ENCODE measurements around the gene OSER1.
"Not testable (repeated sequence)": the region's sequence is repeated elsewhere in the genome, so short reads cannot be mapped to it uniquely, and the experiment has no call there.

OSER1 gene

DNA sequence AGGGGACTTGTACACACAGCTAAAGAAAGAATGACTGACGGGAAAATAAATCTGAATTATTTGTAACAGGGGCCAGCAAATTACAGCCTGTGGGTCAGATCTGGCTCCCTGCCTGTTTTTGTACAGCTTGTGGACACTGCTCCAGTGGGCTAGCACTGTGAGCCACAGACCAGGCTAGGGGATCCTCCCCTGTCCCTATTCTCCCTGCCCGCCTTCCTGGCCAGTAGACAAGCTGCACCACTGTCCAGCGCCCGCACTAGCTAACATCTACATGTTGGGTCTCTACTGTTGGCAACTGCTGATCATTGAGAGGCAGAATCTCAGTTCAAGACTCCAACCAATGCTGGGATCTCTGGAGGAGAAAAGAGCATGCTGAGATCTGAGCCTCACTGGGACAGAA, 10.7 kb downstream of the OSER1 start:
- DNase-seq: no peak

DNA sequence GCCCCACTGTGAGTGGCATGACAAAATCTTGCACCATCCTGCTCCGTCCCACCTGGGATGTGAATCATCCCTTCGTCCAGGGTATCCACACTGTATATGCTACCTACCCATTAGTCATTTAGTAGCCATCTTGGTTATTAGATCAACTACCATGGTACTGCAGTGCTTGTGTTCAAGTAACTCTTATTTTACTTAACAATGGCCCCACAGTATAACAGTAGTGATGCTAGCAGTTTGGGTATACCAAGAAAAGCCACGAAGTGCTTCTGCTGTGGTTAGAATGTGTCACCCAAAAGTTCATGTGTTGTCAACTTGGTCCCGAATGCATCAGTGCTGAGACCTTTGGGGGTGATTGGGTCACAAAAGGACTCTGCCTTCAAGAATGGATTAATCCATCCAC, 11.7 kb downstream of the OSER1 start:
- DNase-seq: no peak

DNA sequence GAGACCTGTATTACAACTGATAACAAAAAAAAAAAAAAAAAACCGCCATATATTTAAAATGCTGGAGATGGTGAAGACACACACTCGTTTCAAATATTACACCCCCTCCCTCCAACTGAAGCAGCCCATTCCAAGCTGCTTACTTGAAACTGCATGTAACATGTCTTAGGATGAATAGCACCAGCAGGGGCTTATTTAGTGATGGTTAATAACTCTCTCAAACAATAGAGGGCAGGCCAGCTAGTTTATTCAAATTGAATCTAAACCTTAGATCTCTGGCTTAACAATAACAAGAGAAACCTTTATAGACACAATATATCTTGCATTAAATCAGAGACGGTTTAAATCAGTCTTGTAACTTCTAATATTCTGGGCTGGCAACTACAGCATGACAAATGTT, 14.3 kb downstream of the OSER1 start:
- DNase-seq: no peak

DNA sequence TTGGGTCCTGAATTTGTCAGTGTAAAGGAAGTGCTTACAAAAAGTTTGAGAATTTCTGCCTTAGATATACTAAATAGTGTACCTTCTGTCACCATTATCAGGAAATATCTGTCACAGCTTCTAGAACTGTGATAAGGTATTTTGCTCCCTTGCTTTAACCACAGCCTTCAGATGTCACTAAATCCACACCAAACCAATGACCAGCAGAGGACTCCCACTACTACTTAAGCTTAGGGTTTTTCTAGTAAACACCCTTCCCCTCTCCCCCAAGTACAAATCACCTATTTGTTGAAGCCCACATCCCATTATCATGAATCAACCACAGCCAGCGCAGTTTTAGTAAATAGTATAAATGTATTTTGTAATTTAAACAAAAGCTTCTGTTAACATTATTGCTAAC, 15.0 kb downstream of the OSER1 start:
- DNase-seq: no peak

DNA sequence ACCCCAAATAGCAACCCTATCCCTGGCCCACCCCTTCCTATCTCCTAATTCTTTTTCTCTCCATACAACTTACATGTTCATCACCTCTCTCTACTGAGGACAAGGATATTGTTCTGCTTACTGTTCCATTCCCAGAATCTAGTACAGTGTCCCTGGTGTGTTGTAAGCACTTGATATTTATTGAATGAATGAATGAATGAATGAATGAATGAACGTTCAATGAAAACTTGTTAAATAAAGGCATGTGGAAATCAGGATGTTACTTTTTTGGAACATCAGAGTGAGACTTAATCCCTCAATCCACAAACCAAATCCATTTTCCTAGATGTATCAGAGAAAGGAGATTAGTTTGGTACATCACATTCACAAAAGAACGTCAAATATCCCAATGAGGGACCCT, 16.8 kb downstream of the OSER1 start:
- DNase-seq: no peak

DNA sequence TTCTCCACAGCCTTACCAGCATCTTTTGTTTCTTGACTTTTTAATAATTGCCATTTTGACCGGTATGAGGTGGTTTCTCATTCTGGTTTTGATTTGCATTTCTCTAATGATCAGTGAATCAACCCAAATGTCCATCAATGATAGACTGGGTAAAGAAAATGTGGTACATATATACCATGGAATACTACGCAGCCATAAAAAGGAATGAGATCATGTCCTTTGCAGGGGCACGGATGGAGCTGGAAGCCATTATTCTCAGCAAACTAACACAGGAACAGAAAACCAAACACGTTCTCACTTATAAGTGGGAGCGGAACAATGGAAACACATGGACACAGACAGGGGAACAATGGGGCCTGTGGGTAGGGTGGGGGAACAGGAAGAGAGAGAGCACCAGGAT, 18.9 kb downstream of the OSER1 start:
- DNase-seq: not testable (repeated sequence)

DNA sequence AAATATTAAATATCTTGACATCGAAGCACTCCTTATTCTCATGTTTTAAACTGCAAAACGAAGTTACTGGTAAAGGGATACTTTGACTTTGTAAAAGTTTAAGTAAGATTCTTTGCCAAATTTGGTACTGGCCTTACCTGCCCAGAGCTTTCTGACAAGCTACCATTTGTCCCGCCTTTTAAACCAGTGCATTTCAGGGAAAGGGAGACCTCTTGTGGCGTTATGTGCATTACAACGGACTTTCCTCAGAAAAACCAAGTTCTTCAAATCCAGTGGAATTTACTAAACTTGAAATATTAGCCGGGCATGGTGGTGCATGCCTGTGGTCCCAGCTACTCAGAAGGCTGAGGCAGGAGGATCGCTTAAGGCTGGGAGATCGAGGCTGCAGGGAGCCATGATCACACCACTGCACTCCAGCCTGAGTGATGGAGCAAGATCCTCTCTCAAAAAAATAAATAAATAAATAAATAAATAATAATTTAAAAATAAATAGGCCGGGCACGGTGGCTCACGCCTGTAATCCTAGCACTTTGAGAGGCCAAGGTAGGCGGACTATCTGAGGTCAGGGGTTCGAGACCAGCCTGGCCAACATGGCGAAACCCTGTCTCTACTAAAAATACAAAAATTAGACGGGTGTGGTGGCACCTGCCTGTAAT, 20.2 kb downstream of the OSER1 start:
- DNase-seq: peak; percentile 48 to 63

DNA sequence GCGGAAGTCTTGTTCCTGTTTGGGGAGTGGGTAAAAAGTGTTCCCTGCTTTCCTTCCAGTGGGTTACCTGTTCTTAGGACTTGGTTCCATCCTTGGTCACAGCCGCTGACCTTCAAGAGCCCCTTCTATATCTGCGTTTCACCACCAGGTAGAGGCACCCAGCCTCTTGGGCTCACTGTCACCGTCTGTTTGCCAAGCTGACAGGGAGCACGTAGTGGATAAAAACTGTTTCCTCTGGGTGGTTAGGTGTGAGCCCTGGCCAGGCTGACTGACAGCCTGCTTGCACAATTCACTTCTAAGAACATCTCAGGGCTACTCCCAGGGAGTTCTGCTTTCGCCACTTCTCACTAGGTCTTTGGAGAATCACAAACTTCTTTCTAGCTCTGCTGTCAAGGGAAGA, 21.8 kb downstream of the OSER1 start:
- DNase-seq: no peak

DNA sequence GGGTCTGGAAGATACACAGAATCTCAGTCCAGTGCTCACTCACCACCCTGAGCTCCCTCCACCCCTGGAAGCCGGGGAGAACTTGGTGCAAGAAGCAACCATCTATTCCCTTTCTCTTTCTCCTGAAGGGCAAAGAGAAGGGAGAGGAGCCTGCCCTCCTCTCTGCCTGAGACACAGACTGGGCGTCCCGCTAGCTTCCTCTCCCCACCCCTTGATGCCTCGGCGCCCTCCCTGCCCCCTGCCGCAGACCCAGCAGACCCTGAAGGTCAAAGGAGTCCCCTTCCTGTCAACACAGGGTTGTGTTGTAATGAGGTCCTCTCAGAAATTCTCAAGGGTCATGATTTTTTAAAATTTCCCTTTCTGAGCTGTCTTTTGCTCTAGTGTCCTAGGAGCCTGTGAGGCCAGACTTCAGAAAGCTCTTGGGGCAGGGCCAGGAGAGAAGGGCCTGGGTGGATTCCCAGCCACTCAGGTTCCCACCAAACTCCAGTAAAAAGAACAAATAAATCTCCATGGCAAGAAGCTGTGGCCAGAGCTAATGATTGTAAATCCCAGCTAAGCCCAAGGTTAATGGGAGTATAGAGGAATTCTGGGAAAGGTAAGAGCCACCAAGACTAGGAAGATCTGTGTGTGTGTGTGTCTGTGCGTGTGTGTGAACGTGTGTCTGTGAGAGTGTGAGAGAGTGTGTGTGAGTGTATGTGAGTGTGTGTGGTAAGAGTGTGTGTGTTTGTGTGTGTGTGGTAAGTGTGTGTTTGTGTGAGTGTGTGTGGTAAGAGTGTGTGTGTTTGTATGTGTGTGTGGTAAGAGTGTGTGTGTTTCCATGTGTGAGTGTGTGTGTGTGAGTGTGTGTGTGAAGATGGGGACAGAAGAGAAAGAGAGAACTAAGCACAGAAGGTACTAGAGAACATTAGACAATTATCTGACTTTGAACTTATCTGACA, 22.5 kb downstream of the OSER1 start:
- no peak for DNase-seq

DNA sequence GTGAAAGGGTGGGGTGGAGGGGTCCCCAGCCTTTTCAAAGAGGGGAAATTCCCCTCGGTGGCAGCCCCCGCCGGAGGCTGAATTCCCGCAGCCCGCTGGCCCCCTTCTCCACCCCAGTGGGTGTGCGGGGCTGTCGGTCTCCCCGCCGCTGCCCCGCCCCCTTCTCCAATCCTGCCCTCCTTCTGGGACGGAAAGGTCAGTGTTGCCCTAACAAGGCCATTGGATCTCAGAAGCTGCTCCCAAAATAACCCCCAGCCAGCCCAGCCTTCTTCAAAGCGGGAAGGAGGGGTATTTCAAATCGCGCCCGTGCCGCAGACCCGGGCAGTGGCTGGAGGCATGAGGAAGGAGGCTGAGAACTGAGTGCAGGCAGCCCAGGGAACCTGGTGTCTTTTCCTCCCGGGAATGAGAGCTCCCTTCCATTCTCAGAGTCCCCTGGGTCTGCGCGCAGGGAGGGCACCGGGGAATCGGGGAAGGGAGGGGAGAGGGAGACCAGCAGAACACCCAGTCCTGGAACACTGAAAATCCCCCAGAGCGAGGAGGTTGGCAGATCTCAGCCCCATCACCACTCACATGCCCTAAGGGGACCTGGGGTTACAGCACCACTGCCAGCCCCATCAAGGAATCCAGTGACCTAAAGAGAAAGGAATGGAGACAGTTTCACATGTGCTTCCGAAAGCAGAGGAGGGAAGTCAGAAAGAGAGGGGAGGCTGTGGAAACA, 23.4 kb downstream of the OSER1 start, which contains the start of gene JPH2:
JPH2 (minus strand) TSS at position 135 of the 718 bp plus-strand sequence. CDS start 483 bp downstream, outside the sequence.
- no peak for DNase-seq

DNA sequence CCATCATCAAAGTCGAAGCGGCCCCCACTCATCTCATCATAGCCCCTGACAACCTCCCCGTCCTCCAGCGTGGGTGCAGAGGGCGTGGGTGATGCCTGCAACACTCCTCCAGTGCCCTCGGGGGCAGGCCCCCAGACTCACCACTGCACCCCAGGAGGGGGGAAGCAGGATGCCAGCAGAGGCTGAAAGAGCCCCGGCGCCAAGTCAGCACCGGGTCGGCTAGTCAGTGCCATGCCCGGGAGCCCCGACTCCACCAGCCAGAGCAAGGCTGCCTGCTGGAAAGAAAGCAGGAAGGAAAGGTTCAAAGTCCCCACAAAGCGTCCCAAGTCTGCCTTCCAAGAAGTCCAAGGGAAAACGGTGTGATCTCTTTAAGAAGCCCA, 23.9 kb downstream of the OSER1 start:
- DNase-seq: no peak

DNA sequence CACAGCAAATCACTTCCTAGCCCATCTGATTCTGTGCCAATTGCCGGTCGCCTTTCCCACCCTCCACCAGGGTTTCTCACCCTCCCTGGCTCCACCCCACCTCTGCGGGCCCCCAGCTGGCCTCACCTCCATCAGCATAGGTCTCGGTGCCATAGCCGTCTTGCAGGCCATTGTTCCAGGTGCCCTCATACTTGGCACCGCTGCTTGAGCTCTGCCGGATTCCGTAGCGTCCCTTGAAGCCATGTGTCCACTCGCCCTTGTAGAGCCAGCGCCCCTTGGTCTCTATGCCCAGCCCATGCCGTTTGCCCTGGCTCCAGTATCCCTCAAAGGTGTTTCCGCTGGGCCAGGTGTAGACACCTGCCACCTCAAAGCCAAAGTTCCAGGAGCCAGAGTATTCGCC, 24.4 kb downstream of the OSER1 start:
- no peak for DNase-seq

DNA sequence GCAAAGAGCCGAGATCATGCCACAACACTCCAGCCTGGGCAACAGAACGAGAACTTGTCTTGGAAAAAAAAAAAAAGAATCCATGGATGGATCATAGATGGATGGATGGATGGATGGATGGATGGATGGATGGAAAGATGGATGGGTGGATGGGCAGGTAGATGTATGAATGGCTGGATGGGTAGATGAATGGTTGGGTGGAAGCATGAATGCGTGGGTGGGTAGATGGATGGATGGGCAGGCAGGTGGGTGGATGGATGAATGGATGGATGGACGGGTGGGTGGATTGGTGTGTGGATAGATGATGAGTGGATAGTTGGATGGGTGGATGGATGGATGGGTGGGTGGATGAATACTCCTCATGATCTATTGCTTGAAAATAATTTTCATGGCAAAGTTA, 25.0 kb downstream of the OSER1 start:
- no peak for DNase-seq

DNA sequence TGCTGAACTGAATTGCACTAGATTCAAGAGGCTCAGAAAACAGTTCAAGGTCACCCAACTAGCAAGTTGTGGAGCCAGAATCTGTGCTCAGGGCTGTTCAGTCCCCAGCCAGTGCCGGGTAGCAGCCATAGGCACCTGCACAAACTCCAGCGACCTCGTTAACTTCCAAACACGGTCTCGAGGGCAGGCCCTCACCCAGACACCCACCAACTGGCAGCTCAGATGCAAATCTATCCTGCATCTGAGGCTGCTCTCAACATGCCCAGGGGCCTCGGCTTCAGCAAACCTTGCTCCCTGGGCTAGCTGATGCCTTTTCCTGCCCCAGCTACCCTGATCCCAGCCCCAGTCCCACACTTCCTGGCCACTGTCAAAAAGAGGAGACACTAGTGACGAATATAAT, 27.3 kb downstream of the OSER1 start:
- no peak for DNase-seq

DNA sequence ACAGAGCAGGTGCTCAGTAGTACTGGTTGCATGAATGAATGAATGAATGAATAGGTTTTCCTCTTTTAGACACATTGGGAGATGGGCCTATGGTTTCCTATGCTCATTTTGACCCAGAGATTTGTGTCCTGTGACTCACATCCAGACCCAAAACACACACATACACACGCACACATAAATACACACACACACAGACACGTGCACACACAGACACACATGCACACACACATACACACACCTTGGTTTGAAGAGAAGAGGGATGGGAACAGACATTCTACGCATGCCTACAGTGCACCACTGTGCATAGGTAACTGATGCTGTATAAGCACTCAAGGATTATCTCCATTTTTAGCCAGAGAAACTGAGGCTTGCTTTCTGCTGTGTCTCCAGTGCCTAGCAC, 27.7 kb downstream of the OSER1 start:
- DNase-seq: no peak

DNA sequence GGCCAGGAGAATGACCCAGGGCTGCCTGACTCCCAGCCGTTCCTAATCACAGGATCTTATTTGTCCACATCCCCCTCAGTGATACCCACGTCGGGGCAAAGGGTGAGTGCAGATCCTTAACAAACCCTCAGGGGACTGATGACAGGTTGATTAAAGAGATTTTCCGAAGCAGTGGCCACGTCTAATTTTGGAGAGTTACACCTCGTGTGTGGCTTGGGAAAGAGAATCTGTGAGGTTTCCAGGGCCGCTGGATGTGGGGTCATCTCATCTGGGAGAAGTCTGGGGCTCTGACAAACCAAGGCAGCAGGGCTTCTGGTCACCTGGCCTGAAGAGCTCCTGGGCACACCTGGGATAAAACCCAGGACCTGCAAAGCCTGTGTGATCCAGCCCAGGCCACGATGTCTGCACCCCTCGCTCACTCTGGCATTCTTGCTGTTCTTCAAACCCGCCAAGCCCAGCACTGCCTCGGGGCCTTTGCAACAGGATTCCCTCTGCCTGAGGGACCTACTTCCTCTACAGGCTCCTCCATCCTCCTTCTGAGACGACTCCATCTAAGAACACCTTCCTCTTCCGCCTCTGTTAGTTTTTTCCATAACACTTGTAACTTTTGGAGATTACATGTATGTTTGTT, 28.3 kb downstream of the OSER1 start:
- no peak for DNase-seq

DNA sequence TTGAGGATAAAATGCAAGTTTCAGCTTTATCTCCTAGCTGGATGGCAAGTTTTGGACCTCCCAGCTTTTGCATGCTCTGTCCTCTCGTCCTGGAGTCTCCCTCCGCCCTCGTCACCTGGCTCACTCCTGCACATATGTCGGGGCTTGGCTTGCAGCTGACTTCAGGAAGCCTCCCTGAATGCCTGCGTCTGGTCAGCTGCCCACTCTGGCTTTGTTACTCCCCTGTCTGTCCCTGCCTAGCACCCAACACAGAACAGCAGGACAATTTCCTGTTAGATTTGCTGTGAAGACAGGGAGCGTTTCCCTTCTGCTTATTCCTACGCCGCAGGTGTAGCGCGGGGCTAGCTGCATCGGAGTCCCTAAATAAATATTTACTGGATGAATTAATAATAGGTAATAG, 29.0 kb downstream of the OSER1 start:
- no peak for DNase-seq

DNA sequence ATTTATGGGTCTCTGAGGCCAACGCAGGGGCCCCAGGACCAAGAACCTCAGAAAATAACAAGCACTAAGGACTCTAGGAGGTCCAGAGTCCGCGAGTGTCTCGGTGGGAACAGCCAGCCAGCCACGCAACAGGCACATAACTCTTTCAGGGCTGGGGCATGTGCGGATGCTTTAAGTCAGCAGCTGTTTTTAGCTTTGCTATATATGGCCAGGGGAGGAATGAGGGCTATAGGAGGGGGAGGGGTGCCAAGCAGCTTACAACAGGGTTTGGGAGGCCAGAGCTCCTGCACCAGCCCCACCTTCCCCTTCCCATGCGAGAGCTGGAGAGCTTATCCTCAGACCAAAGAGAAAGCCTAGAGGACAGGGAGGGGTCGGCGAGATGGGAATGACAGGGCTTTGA, 29.8 kb downstream of the OSER1 start:
- no peak for DNase-seq

DNA sequence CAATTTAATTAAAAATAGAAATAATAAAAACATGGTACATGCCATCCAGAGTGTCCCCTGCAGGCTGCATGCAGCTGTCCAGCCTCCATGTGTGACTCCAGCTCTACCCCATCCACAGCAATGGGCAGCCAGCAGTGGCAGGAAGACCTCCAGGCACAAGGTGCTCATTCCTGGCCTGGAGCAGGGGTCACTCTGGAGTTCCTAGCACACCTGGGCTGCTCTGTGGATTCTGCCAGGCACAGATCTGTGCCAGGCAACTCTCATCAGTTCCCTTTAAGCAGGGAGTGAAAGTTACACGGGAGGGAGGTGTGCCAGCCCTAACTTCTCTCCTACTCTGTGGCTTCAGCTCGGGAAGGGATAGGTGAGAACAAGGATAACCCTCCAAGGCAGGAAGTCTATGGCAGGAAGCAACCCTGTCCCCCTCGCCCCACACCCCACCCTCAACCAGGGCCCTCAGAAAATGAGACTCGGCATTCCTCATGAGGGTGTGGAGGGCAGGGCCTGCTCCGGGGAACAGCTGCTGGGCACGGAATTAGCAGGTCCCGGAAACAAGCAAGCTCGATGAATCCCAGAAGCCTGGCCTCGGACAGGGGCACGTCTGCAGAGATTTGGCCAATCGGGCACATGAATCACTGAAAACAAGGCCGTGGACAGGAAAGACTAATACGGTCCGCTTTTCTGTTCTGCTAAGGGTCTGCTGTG, 33.6 kb downstream of the OSER1 start:
- no peak for DNase-seq

DNA sequence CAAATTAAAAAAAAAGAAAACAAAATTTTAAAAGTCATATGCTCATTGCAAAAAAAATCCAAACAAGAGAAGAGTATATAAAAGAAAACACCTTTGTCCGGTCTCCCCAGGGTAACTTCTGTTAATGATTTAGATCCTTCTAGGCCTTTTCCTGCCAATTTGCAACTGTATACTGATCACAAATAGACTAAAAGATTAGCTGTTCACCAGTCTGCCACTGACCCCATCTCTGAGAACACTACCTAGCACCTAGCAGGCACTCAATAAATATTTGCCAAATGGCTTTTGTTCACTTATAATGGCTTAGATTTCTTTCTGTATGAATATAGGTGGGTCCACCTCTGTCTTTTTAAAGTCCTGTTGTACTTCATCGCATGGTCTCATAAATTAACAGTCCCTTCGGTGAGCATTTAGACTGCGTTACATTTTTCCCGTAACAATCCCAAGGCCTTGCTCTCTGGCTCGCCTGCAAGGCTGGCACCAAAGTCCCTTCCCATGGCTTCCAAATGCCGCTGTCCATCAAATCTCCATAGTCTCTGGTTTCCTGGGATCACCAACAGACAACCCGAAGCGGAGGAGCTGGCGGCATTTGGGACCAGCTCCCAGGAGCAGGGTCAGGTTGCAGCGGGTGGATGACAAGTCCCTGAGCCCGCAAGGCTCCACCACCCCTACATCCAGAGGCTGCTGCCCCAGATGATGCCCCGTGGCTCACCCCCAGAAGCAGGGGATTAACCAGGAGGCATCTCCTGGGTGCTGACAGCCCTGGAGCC, 35.4 kb downstream of the OSER1 start:
- no peak for DNase-seq

DNA sequence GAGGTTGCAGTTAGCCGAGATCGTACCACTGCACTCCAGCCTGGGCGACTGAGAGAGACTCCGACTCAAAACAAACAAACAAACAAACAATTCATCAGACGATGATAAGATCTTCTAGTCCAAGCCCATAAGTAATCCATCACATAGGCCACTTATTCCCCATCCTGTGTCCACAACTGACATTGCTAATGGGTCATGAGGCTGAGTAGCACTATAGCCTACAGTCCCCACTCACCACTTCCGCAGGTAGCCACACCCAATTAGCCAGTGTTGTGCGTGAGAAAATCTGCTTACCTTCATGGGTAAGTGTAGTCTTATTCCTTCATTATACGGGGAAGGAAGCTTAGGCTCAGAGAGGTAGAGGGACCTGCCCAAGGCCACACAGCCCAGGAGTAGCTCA, 36.7 kb downstream of the OSER1 start:
- DNase-seq: no peak

DNA sequence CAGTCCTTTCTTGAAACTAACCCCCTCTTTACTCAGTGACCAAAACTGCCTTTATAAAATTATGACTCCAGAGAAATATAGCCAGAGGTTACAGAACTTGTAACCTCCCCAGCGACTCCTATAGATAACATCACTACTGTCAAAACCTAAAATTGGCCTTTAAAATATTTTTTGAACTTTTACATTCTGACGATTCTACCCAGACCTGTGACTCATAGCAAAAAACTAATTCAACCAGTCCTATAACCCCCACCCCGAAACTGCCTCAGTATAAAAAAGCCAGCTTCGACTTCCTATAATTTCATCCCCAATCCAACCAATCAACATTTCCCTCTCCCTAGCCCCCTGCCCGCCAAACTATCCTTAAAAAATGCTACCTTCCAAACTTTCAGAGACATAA, 37.5 kb downstream of the OSER1 start:
- DNase-seq: no peak
